A549 (cell line): Measurements from ENCODE around the gene OR1F1. TPM values are rescaled to one million over a fixed set of nuclear protein-coding genes. Genes with fewer than 3 reads are reported as not detected.

Source experiments
- ATAC-seq, 2 experiments: fragments of 200-7000 bp in 1 of 2; fragments of >200 bp in 1 of 2; cut with Nextera tagmentation in 1 of 2; cut with Tn5 transposase in 1 of 2; 3 replicates each; pipeline versions ENCODE4 v1.8.0 to v1.9.1; 2018 to 2020; ENCODE audit warnings: mild to moderate bottlenecking in 1 of 2, moderate library complexity in 1 of 2
- CTCF ChIA-PET: fragments of 300-600 bp; sonication (Branson Sonifier 250); formaldehyde crosslinking; extraction: SDS; loops from one replicate; lab custom pipeline; 2021; ENCODE audit warnings: antibody characterized with exemption, inconsistent platforms; lab: Yijun Ruan, JAX
- POLR2A ChIA-PET: fragments of 350-600 bp; formaldehyde crosslinking; extraction: SDS; loops from one replicate; lab custom pipeline; 2021; ENCODE audit warnings: antibody characterized with exemption, inconsistent platforms; lab: Yijun Ruan, JAX
- DNase-seq, 2 experiments: peaks; one replicate each; pipeline versions ENCODE4 v3.0.0 to v3.0.0-alpha.2; 2011 to 2016; ENCODE audit warnings: low read depth in 1 of 2, low spot score in 1 of 2
- FAIRE-seq: peaks from 2 replicates; lab custom pipeline; 2011; peaks lifted over from hg19 to GRCh38; lab: Jason Lieb, UNC
- H3K27ac ChIP-seq, 2 experiments: fragments of >200 bp; sonication (Bioruptor Twin); formaldehyde crosslinking; 3 replicates each; pipeline ENCODE4 v1.5.1; 2016 to 2017
- H3K4me1 ChIP-seq: fragments of >200 bp; sonication (Bioruptor Twin); formaldehyde crosslinking; 3 replicates; pipeline ENCODE4 v1.6.1; 2016
- H3K4me2 ChIP-seq: fragments of >200 bp; sonication (Bioruptor Twin); formaldehyde crosslinking; 3 replicates; pipeline ENCODE4 v1.6.1; 2016
- H3K4me3 ChIP-seq: fragments of >200 bp; sonication (Bioruptor Twin); formaldehyde crosslinking; 3 replicates; pipeline ENCODE4 v1.5.1; 2016
- H3K9me3 ChIP-seq: fragments of >200 bp; sonication (Bioruptor Twin); formaldehyde crosslinking; 3 replicates; pipeline ENCODE4 v1.6.1; 2016
- ATOH8 ChIP-seq: fragments of 250-450 bp; sonication (Bioruptor Pico); IDR thresholded peaks from 2 replicates; pipeline ENCODE4 v1.5.0; 2020; ENCODE audit warnings: low read depth, mild to moderate bottlenecking, moderate library complexity
- BHLHE40 ChIP-seq: IDR thresholded peaks from 2 replicates; pipeline ENCODE4 v1.6.1; 2012; ENCODE audit warnings: low read depth, low read length, inconsistent platforms
- CBX8 ChIP-seq: fragments of 200-600 bp; sonication (generic); IDR thresholded peaks from 2 replicates; pipeline ENCODE4 v1.6.1; 2016
- CEBPB ChIP-seq, 2 experiments: fragments of >200 bp in 1 of 2; sonication (Bioruptor Twin) in 1 of 2; formaldehyde crosslinking in 1 of 2; IDR thresholded peaks; 2 replicates each; pipeline ENCODE4 v1.6.1; 2012 to 2016
- E2F6 ChIP-seq: IDR thresholded peaks from 2 replicates; pipeline ENCODE4 v1.6.1; 2012; ENCODE audit warnings: low read depth, borderline replicate concordance
- EHF ChIP-seq: fragments of 250-450 bp; sonication (Bioruptor Pico); IDR thresholded peaks from 2 replicates; pipeline ENCODE4 v1.5.0; 2020; ENCODE audit warnings: mild to moderate bottlenecking
- HDAC2 ChIP-seq: fragments of 200-600 bp; sonication (generic); IDR thresholded peaks from 2 replicates; pipeline ENCODE4 v1.6.1; 2016
- HES2 ChIP-seq: fragments of >200 bp; sonication (Bioruptor Twin); formaldehyde crosslinking; IDR thresholded peaks from 2 replicates; pipeline ENCODE4 v1.6.1; 2016
- HEYL ChIP-seq: fragments of 250-450 bp; sonication (Bioruptor Pico); IDR thresholded peaks from 2 replicates; pipeline ENCODE4 v1.8.0; 2021; ENCODE audit warnings: mild to moderate bottlenecking, moderate library complexity
- HOXB13 ChIP-seq: fragments of 250-450 bp; sonication (Bioruptor Pico); IDR thresholded peaks from 2 replicates; pipeline ENCODE4 v1.5.0; 2020; ENCODE audit warnings: low read depth, mild to moderate bottlenecking, moderate library complexity
- MAZ ChIP-seq: fragments of 150-350 bp; IDR thresholded peaks from 2 replicates; pipeline ENCODE4 v1.6.1; 2014; ENCODE audit warnings: antibody characterized with exemption, low read depth, low read length, borderline replicate concordance
- MYC ChIP-seq: IDR thresholded peaks from 2 replicates; pipeline ENCODE4 v1.6.1; 2012; ENCODE audit warnings: mild to moderate bottlenecking, inconsistent platforms, low read length, improper control_type of control experiment, borderline replicate concordance
- NFE2L2 ChIP-seq: fragments of 150-350 bp; conservative IDR thresholded peaks from 2 replicates; pipeline ENCODE4 v1.6.1; 2014; ENCODE audit warnings: low read length
- NR3C1 ChIP-seq: fragments of >200 bp; sonication (Bioruptor Twin); formaldehyde crosslinking; IDR thresholded peaks from 3 replicates; pipeline ENCODE4 v1.6.1; 2017
- POLR2A ChIP-seq: IDR thresholded peaks from 2 replicates; pipeline ENCODE4 v1.6.1; 2012; ENCODE audit warnings: mild to moderate bottlenecking, low read length
- RAD21 ChIP-seq, 2 experiments: fragments of >200 bp in 1 of 2; sonication (Bioruptor Twin) in 1 of 2; formaldehyde crosslinking in 1 of 2; IDR thresholded peaks in 1 of 2; conservative IDR thresholded peaks in 1 of 2; 2 replicates in 1 of 2; 3 replicates in 1 of 2; pipeline ENCODE4 v1.6.1; 2012 to 2018; ENCODE audit warnings: inconsistent platforms in 1 of 2
- RARB ChIP-seq: fragments of 250-450 bp; sonication (Bioruptor Pico); IDR thresholded peaks from 2 replicates; pipeline ENCODE4 v1.8.0; 2021; ENCODE audit warnings: mild to moderate bottlenecking, moderate library complexity
- RFX5 ChIP-seq: fragments of 450-650 bp; IDR thresholded peaks from 2 replicates; pipeline ENCODE4 v1.7.1; 2014; ENCODE audit warnings: antibody characterized with exemption, mild to moderate bottlenecking, moderate library complexity
- RNF2 ChIP-seq: fragments of 200-600 bp; sonication (generic); IDR thresholded peaks from 2 replicates; pipeline ENCODE4 v1.6.1; 2016; ENCODE audit warnings: low read depth, mild to moderate bottlenecking, antibody characterized with exemption, moderate library complexity, borderline replicate concordance
- SREBF2 ChIP-seq: fragments of 450-650 bp; IDR thresholded peaks from 2 replicates; pipeline ENCODE4 v1.6.1; 2014; ENCODE audit warnings: mild to moderate bottlenecking, moderate library complexity
- ZC3H11A ChIP-seq: fragments of 450-650 bp; IDR thresholded peaks from 2 replicates; pipeline ENCODE4 v1.6.1; 2014; ENCODE audit warnings: antibody characterized with exemption, mild to moderate bottlenecking
- ZNF302 ChIP-seq: fragments of 250-450 bp; sonication (Bioruptor Pico); IDR thresholded peaks from 2 replicates; pipeline ENCODE4 v1.9.0; 2021; ENCODE audit warnings: inconsistent platforms, mild to moderate bottlenecking, moderate library complexity
- ZSCAN20 ChIP-seq: fragments of 250-450 bp; sonication (Bioruptor Pico); IDR thresholded peaks from 2 replicates; pipeline ENCODE4 v1.8.0; 2022; ENCODE audit warnings: mild to moderate bottlenecking, moderate library complexity
- WGBS: methylation state at CpG from one replicate; pipeline ENCODE4 v1.1.6; 2017; ENCODE audit errors: missing lambda C conversion rate; 5-methylcytosine and 5-hydroxymethylcytosine counted together
- polyA plus RNA-seq, 4 experiments: library from polyadenylated mRNA; depleted of rRNA in 3 of 4; stranded (reverse); fragments of >200 nt; fragmentation: RNase III in 1 of 4; extraction: RNeasy Plus Mini Kit Qiagen cat#74134 plus additional on column Dnase treatment in 1 of 4; gene quantifications; 2 replicates in 3 of 4; 3 replicates in 1 of 4; pipeline ENCODE4 v1.2.3, GENCODE V29; 2011 to 2017
- TF ChIP-seq, protein P1 (sequence below): fragments of 200-600 bp; sonication (generic); IDR thresholded peaks from 2 replicates; pipeline ENCODE4 v1.6.1; 2016; ENCODE audit warnings: antibody characterized with exemption, mild to moderate bottlenecking, moderate library complexity
- TF ChIP-seq, protein P2 (sequence below): fragments of 150-350 bp; IDR thresholded peaks from 2 replicates; pipeline ENCODE4 v1.6.1; 2014; ENCODE audit warnings: low read depth, mild to moderate bottlenecking, low read length

Gene OR1F1
- polyA plus RNA-seq, 2 of the 4 experiments (the other 2 are of a cell fraction) = 0.31 to 1.3 TPM

GRCh38 chr16:3246876-3247275 lies 58.9 kb downstream of the OR1F1 start:
- DNase-seq = no peak
- CTCF ChIA-PET = interaction anchor here (1.1 kb wide), 1 partner anchor 20 kb away, joined by 3 read pairs; no protein-coding TSS in a partner anchor
- POLR2A ChIA-PET = no interaction called here
- 84% methylated on average over 9 of the region's 10 CpGs for WGBS
- Histone ChIP-seq H3K9me3 (no peaks in the 10 kb centered on the region), H3K4me3 (no peak overlapping the region), H3K4me1 (no peaks in the 10 kb centered on the region)
- no peak for ATAC-seq
- TF ChIP-seq HES2 (no peak), SREBF2 (no peak), RFX5 (no peak), EHF (CRISPR knock-in tag) (no peak), BHLHE40 (no peak), HOXB13 (CRISPR knock-in tag) (no peak), ZC3H11A (no peak), RAD21 (conservative IDR thresholded peaks at IDR 0.05 in 1 of 2, IDR thresholded peaks at IDR 0.05 in 1 of 2) (no peak), CBX8 (no peak)
- TF ChIP-seq, protein P1, sequence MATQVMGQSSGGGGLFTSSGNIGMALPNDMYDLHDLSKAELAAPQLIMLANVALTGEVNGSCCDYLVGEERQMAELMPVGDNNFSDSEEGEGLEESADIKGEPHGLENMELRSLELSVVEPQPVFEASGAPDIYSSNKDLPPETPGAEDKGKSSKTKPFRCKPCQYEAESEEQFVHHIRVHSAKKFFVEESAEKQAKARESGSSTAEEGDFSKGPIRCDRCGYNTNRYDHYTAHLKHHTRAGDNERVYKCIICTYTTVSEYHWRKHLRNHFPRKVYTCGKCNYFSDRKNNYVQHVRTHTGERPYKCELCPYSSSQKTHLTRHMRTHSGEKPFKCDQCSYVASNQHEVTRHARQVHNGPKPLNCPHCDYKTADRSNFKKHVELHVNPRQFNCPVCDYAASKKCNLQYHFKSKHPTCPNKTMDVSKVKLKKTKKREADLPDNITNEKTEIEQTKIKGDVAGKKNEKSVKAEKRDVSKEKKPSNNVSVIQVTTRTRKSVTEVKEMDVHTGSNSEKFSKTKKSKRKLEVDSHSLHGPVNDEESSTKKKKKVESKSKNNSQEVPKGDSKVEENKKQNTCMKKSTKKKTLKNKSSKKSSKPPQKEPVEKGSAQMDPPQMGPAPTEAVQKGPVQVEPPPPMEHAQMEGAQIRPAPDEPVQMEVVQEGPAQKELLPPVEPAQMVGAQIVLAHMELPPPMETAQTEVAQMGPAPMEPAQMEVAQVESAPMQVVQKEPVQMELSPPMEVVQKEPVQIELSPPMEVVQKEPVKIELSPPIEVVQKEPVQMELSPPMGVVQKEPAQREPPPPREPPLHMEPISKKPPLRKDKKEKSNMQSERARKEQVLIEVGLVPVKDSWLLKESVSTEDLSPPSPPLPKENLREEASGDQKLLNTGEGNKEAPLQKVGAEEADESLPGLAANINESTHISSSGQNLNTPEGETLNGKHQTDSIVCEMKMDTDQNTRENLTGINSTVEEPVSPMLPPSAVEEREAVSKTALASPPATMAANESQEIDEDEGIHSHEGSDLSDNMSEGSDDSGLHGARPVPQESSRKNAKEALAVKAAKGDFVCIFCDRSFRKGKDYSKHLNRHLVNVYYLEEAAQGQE = no peak
- TF ChIP-seq, all 56 proteins: peak for 0
- FAIRE-seq = no peak
- H3K27ac ChIP-seq = no peak overlapping the region
- H3K4me2 ChIP-seq = no peak overlapping the region

- Histone ChIP-seq H3K4me2 (no peak overlapping the region), H3K9me3 (no peaks in the 10 kb centered on the region), H3K27ac (no peak overlapping the region), H3K4me1 (no peaks in the 10 kb centered on the region), H3K4me3 (no peak overlapping the region)
- 51% methylated on average over 5 of the region's 5 CpGs for WGBS
- DNase-seq (no peak), ATAC-seq (no peak), FAIRE-seq (no peak)
- ChIA-PET CTCF (no interaction called here), POLR2A (no interaction called here)
- TF ChIP-seq ATOH8 (CRISPR knock-in tag) = no peak
- TF ChIP-seq, protein P2, sequence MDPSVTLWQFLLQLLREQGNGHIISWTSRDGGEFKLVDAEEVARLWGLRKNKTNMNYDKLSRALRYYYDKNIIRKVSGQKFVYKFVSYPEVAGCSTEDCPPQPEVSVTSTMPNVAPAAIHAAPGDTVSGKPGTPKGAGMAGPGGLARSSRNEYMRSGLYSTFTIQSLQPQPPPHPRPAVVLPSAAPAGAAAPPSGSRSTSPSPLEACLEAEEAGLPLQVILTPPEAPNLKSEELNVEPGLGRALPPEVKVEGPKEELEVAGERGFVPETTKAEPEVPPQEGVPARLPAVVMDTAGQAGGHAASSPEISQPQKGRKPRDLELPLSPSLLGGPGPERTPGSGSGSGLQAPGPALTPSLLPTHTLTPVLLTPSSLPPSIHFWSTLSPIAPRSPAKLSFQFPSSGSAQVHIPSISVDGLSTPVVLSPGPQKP = no peak
Observed at GRCh38 chr16:3248596-3248995, 60.6 kb downstream of the OR1F1 start.

- Histone ChIP-seq H3K9me3 (no peaks in the 10 kb centered on the region), H3K27ac (no peak overlapping the region), H3K4me1 (no peaks in the 10 kb centered on the region), H3K4me3 (no peak overlapping the region), H3K4me2 (no peak overlapping the region)
- TF ChIP-seq HDAC2 (no peak), HEYL (CRISPR knock-in tag) (no peak), ATOH8 (CRISPR knock-in tag) (no peak), HOXB13 (CRISPR knock-in tag) (no peak), NFE2L2 (no peak), MAZ (no peak), ZSCAN20 (CRISPR knock-in tag) (no peak), RARB (CRISPR knock-in tag) (no peak), HES2 (no peak), CBX8 (no peak), NR3C1 (no peak), RNF2 (no peak), E2F6 (no peak), MYC (no peak), CEBPB (IDR thresholded peaks at IDR 0.05) (no peak), RAD21 (conservative IDR thresholded peaks at IDR 0.05 in 1 of 2, IDR thresholded peaks at IDR 0.05 in 1 of 2) (no peak), POLR2A (no peak), ZNF302 (CRISPR knock-in tag) (no peak)
- TF ChIP-seq, protein P2 = no peak
- FAIRE-seq = no peak
- ChIA-PET POLR2A (no interaction called here), CTCF (interaction anchor here (2.1 kb wide), 1 partner anchor 14 kb away, joined by 5 read pairs; no protein-coding TSS in a partner anchor)
- no peak for DNase-seq
- 22% methylated on average over 1 of the region's 1 CpG for WGBS
- no peak for ATAC-seq
Observed at GRCh38 chr16:3249020-3249419, 61.0 kb downstream of the OR1F1 start.
